ENCODE data around the gene AUTS2. TPM values are rescaled to one million over a fixed set of nuclear protein-coding genes. Genes with fewer than 3 reads are reported as not detected.

Gene AUTS2
- polyA plus RNA-seq, 1 donor from 2014 or later: 97.3 TPM

DNA sequence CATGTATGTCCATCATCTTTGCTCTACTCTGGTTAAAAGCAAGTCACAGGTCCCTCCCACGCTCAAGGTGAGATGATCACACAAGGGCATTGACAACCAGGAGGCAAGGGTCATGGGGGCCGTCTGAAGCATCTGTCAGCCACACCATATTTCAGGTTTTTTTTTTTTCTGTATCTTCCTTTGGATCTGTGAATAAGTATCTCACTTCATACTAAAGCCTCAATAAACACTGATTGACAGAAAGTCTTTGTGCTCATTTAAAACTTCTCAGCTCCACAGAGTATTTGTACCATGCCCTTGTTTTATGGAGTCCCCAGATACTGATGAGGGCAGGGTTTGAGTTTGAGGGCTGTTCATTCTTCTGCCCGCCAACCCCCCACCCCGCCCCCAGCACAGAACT is 45.0 kb downstream of the AUTS2 start:
- Histone ChIP-seq H2AFZ (ENCODE audit: low read depth, low read length) (no peak overlapping the region), H3K79me2 (replicated peaks; ENCODE audit: insufficient read depth, low read length) (peaks cover 92% of the 10 kb centered on the region), H3K27me3 (ENCODE audit: insufficient read depth, low read depth, low read length) (no peaks in the 10 kb centered on the region), H4K20me1 (ENCODE audit: insufficient read depth) (no peaks in the 10 kb centered on the region), H3K9ac (ENCODE audit: low read length) (no peak overlapping the region), H3K36me3 (ENCODE audit: insufficient read depth, low read length) (no peaks in the 10 kb centered on the region), H3F3A (ENCODE audit: insufficient read depth, low read length, poor library complexity, severe bottlenecking) (no peaks in the 10 kb centered on the region), H3K9me3 (ENCODE audit: low read length) (no peaks in the 10 kb centered on the region), H3K9me2 (ENCODE audit: insufficient read depth, low read length) (no peaks in the 10 kb centered on the region), H3K4me2 (ENCODE audit: low read length) (no peak overlapping the region), H3K27ac (ENCODE audit: low read length) (no peak overlapping the region), H3K4me3 (ENCODE audit: low read length) (no peak overlapping the region)
- no peak for TF ChIP-seq MXI1 (conservative IDR thresholded peaks at IDR 0.05; ENCODE audit: poor library complexity, severe bottlenecking)
- no peak for TF ChIP-seq TAF1 (IDR thresholded peaks at IDR 0.05; ENCODE audit: low read depth)
- no peak for TF ChIP-seq SMC3 (conservative IDR thresholded peaks at IDR 0.05; ENCODE audit: poor library complexity)
- TF ChIP-seq, protein P1, sequence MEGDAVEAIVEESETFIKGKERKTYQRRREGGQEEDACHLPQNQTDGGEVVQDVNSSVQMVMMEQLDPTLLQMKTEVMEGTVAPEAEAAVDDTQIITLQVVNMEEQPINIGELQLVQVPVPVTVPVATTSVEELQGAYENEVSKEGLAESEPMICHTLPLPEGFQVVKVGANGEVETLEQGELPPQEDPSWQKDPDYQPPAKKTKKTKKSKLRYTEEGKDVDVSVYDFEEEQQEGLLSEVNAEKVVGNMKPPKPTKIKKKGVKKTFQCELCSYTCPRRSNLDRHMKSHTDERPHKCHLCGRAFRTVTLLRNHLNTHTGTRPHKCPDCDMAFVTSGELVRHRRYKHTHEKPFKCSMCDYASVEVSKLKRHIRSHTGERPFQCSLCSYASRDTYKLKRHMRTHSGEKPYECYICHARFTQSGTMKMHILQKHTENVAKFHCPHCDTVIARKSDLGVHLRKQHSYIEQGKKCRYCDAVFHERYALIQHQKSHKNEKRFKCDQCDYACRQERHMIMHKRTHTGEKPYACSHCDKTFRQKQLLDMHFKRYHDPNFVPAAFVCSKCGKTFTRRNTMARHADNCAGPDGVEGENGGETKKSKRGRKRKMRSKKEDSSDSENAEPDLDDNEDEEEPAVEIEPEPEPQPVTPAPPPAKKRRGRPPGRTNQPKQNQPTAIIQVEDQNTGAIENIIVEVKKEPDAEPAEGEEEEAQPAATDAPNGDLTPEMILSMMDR (IDR thresholded peaks at IDR 0.05; ENCODE audit: poor library complexity, severe bottlenecking): no peak

GRCh38 chr7:69643708-69644445 is 45.6 kb downstream of the AUTS2 start:
- no peaks in the 10 kb centered on the region for H3K36me3 ChIP-seq (ENCODE audit: insufficient read depth, low read length)
- TF ChIP-seq POLR2AphosphoS5 (IDR thresholded peaks at IDR 0.05): no peak
- no peak for TF ChIP-seq TAF1 (IDR thresholded peaks at IDR 0.05; ENCODE audit: low read depth)
- no peak for TF ChIP-seq RAD21 (conservative IDR thresholded peaks at IDR 0.05)
- TF ChIP-seq MXI1 (conservative IDR thresholded peaks at IDR 0.05; ENCODE audit: poor library complexity, severe bottlenecking): no peak
- TF ChIP-seq EZH2 (IDR thresholded peaks at IDR 0.05; ENCODE audit: borderline replicate concordance, insufficient read depth, low read length, poor library complexity, severe bottlenecking): no peak
- no peak overlapping the region for H3K9ac ChIP-seq (ENCODE audit: low read length)
- peaks cover 92% of the 10 kb centered on the region for H3K79me2 ChIP-seq (replicated peaks; ENCODE audit: insufficient read depth, low read length)
- no peak overlapping the region for H3K4me2 ChIP-seq (ENCODE audit: low read length)
- H3K9me2 ChIP-seq (ENCODE audit: insufficient read depth, low read length): no peaks in the 10 kb centered on the region
- H4K20me1 ChIP-seq (ENCODE audit: insufficient read depth): no peaks in the 10 kb centered on the region
- H3F3A ChIP-seq (ENCODE audit: insufficient read depth, low read length, poor library complexity, severe bottlenecking): no peaks in the 10 kb centered on the region
- H3K27me3 ChIP-seq (ENCODE audit: insufficient read depth, low read depth, low read length): no peaks in the 10 kb centered on the region
- no peak overlapping the region for H3K4me3 ChIP-seq (ENCODE audit: low read length)
- no peaks in the 10 kb centered on the region for H3K9me3 ChIP-seq (ENCODE audit: low read length)
- no peak overlapping the region for H2AFZ ChIP-seq (ENCODE audit: low read depth, low read length)
- H3K27ac ChIP-seq (ENCODE audit: low read length): no peak overlapping the region

DNA sequence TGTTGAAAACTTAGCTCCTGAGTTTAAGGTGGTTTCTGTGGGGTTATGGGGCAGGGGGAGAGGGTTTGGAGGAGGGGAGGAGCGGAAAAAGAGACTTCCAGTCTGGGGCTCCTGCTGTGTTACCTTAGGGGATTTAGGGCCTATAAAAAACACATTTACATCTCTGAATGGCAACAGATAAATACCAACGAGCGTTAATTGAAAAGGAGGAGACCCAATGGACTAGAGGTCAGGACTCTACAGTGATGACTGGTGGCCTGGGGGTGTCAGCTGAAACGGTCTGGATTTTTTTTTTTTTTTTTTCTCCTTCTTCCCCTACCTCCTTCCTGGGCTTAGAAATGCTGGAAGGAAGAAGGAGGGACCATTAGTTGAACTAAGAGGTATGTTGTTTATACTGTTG is 47.4 kb downstream of the AUTS2 start:
- no peak overlapping the region for H3K4me3 ChIP-seq (ENCODE audit: low read length)
- H4K20me1 ChIP-seq (ENCODE audit: insufficient read depth): no peaks in the 10 kb centered on the region
- H3K27me3 ChIP-seq (ENCODE audit: insufficient read depth, low read depth, low read length): no peaks in the 10 kb centered on the region
- no peak overlapping the region for H2AFZ ChIP-seq (ENCODE audit: low read depth, low read length)
- no peaks in the 10 kb centered on the region for H3K9me2 ChIP-seq (ENCODE audit: insufficient read depth, low read length)
- H3K27ac ChIP-seq (ENCODE audit: low read length): no peak overlapping the region
- TF ChIP-seq MXI1 (conservative IDR thresholded peaks at IDR 0.05; ENCODE audit: poor library complexity, severe bottlenecking) (no peak), TAF1 (IDR thresholded peaks at IDR 0.05; ENCODE audit: low read depth) (no peak), RAD21 (conservative IDR thresholded peaks at IDR 0.05) (no peak), POLR2AphosphoS5 (IDR thresholded peaks at IDR 0.05) (no peak), EZH2 (IDR thresholded peaks at IDR 0.05; ENCODE audit: borderline replicate concordance, insufficient read depth, low read length, poor library complexity, severe bottlenecking) (no peak)
- TF ChIP-seq, protein P1 (IDR thresholded peaks at IDR 0.05; ENCODE audit: poor library complexity, severe bottlenecking): no peak
- TF ChIP-seq, protein P2, sequence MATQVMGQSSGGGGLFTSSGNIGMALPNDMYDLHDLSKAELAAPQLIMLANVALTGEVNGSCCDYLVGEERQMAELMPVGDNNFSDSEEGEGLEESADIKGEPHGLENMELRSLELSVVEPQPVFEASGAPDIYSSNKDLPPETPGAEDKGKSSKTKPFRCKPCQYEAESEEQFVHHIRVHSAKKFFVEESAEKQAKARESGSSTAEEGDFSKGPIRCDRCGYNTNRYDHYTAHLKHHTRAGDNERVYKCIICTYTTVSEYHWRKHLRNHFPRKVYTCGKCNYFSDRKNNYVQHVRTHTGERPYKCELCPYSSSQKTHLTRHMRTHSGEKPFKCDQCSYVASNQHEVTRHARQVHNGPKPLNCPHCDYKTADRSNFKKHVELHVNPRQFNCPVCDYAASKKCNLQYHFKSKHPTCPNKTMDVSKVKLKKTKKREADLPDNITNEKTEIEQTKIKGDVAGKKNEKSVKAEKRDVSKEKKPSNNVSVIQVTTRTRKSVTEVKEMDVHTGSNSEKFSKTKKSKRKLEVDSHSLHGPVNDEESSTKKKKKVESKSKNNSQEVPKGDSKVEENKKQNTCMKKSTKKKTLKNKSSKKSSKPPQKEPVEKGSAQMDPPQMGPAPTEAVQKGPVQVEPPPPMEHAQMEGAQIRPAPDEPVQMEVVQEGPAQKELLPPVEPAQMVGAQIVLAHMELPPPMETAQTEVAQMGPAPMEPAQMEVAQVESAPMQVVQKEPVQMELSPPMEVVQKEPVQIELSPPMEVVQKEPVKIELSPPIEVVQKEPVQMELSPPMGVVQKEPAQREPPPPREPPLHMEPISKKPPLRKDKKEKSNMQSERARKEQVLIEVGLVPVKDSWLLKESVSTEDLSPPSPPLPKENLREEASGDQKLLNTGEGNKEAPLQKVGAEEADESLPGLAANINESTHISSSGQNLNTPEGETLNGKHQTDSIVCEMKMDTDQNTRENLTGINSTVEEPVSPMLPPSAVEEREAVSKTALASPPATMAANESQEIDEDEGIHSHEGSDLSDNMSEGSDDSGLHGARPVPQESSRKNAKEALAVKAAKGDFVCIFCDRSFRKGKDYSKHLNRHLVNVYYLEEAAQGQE (IDR thresholded peaks at IDR 0.05; ENCODE audit: borderline replicate concordance): no peak
- H3K4me2 ChIP-seq (ENCODE audit: low read length): no peak overlapping the region
- H3K36me3 ChIP-seq (ENCODE audit: insufficient read depth, low read length): no peaks in the 10 kb centered on the region
- no peak overlapping the region for H3K9ac ChIP-seq (ENCODE audit: low read length)
- peaks cover 88% of the 10 kb centered on the region for H3K79me2 ChIP-seq (replicated peaks; ENCODE audit: insufficient read depth, low read length)
- no peaks in the 10 kb centered on the region for H3F3A ChIP-seq (ENCODE audit: insufficient read depth, low read length, poor library complexity, severe bottlenecking)
- H3K9me3 ChIP-seq (ENCODE audit: low read length): no peaks in the 10 kb centered on the region
